ENCODE data around the gene EIF4E1B. TPM values are rescaled to one million over a fixed set of nuclear protein-coding genes. Genes with fewer than 3 reads are reported as not detected.
"Not testable (repeated sequence)": the region's sequence is repeated elsewhere in the genome, so short reads cannot be mapped to it uniquely, and the experiment has no call there.

Gene EIF4E1B, protein sequence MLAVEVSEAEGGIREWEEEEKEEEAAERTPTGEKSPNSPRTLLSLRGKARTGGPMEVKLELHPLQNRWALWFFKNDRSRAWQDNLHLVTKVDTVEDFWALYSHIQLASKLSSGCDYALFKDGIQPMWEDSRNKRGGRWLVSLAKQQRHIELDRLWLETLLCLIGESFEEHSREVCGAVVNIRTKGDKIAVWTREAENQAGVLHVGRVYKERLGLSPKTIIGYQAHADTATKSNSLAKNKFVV
- total RNA-seq: not detected in 2 replicates

- DNase-seq (ENCODE audit: low read depth, low spot score): no peak
Observed at GRCh38 chr5:176629853-176630680, at the start of gene EIF4E1B, which contains the start of gene SNCB. EIF4E1B (plus strand) TSS chr5:176630675; CDS start chr5:176642788, 12,113 bp downstream. SNCB (minus strand) TSS chr5:176630534; CDS start chr5:176629654, 880 bp downstream.

DNA sequence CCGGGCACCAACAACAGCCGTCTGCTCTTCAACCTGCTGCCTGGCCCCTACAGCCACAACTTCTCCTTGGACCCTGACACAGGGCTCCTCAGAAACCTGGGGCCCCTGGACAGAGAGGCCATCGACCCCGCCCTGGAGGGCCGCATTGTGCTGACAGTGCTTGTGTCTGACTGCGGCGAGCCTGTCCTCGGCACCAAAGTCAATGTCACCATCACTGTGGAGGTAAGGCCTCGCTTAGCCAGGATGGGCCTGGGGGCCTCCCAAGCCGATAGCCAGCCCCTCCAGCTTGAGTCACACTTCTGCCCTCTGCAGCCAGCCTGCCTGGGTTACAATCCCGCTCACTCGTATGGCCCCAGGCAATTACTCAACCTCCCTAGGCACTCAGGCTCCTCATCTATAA is 49.1 kb upstream of the EIF4E1B start:
- DNase-seq (ENCODE audit: low read depth, low spot score): no peak

DNA sequence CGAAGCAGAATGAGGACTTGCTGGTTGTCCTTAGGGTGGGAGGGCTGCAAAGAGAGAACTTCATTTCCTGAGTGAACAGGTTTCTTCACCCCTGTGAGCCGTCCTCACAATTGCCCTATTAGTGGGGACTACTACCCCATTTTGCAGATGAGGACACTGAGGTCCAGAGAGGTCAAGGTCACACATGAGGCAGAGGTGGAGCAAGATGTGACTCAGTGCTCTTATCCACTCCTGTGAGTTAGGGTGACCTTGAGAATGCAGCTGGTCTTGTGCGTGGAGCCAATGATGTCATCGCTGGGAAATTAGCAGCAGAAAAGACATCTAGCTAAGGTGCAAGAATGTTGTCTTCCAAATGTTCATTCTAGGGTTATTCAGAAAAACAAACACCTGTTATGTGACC is 47.4 kb upstream of the EIF4E1B start:
- DNase-seq (ENCODE audit: low read depth, low spot score): no peak

DNA sequence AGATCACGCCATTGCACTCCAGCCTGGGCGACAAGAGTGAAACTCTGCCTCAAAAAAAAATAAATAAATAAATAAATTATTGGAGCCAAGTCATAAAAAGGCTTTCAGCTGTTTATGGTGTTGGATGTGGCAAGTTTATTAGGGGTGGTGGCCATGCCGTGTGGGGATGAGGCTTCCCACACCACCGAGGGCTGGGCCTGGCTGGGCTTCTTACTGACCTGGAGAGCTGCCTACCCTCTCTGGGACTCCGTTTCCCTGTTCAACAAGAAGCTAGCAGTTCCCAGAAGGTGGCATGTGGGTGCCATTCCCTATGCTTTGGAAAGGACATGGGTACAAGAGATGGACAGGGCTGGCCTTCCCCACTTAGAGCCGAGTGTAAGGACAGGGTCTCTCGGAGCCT is 43.1 kb upstream of the EIF4E1B start:
- no peak for DNase-seq (ENCODE audit: low read depth, low spot score)

DNA sequence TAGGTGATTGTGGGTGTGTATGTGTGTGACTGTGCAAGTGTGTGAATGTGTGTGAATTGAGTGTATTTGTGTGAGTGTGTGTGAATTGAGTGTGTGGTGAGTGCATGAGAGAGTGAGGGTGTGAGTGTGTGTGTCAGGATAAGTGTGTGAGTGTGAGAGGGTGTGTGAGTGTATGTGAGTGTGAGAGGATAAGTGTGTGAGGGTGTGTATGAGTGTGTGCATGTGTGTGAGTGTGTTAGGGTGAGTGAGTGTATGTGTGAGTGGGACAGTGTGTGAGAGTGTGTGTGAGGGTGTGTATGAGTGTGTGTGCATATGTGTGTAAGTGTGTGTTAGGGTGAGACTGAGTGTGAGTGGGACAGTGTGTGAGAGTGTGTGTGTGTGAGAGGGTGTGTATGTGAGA is 42.2 kb upstream of the EIF4E1B start:
- DNase-seq (ENCODE audit: low read depth, low spot score): no peak

GRCh38 chr5:176589039-176589769 is 41.3 kb upstream of the EIF4E1B start:
- no peak for DNase-seq (ENCODE audit: low read depth, low spot score)

DNA sequence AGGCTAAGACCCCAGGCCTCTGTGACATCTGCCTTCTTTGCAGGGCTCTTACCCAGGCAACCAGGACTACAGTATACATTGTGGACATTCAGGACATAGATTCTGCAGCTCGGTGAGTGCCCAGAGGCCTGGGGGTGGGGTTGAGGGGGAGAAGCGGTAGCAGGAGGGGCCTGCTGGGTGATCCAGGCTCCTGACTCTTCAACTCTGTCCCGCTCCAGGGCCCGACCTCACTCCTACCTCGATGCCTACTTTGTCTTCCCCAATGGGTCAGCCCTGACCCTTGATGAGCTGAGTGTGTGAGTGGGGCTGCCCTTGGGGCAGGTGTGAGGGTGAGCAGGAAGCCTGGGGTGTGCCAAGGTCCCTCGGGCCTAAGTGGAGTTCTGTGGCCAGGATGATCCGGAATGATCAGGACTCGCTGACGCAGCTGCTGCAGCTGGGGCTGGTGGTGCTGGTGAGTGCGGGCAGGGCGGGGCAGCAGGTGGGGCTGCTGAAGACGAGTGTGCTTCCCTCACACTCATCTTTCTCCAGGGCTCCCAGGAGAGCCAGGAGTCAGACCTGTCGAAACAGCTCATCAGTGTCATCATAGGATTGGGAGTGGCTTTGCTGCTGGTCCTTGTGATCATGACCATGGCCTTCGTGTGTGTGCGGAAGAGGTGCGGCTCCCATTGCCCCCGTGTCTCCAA is 40.3 kb upstream of the EIF4E1B start:
- DNase-seq (ENCODE audit: low read depth, low spot score): no peak

DNA sequence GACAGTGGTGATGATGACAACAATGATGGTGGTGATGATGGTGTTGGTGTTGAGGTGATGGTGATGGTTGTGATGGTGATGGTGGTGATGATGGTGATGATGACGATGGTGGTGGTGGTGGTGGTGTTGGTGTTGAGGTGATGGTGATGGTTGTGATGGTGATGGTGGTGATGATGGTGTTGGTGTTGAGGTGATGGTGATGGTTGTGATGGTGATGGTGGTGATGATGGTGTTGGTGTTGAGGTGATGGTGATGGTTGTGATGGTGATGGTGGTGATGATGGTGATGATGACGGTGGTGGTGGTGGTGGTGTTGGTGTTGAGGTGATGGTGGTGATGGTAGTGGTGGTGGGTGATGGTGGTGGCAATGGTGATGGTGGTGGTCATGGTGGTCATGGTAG is 38.8 kb upstream of the EIF4E1B start:
- DNase-seq (ENCODE audit: low read depth, low spot score): not testable (repeated sequence)

DNA sequence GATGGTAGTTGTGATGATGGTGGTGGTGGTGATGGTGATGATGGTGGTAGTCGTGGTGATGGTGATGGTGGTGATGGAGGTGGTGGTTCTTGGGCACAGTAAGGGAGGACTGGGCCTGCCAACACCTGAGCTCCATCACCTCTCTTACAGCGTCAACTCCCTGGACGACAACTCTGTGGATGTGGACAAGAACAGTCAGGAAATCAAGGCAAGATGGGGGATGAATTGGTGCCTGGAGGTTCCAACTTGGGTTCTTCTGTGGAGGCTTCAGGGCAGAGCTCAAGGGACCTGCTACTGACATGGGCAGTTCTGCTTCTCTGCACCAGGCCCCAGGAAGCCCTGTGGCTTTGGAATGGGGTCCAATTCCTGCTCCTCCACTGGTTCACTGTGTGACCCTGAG is 37.9 kb upstream of the EIF4E1B start:
- DNase-seq (ENCODE audit: low read depth, low spot score): no peak

DNA sequence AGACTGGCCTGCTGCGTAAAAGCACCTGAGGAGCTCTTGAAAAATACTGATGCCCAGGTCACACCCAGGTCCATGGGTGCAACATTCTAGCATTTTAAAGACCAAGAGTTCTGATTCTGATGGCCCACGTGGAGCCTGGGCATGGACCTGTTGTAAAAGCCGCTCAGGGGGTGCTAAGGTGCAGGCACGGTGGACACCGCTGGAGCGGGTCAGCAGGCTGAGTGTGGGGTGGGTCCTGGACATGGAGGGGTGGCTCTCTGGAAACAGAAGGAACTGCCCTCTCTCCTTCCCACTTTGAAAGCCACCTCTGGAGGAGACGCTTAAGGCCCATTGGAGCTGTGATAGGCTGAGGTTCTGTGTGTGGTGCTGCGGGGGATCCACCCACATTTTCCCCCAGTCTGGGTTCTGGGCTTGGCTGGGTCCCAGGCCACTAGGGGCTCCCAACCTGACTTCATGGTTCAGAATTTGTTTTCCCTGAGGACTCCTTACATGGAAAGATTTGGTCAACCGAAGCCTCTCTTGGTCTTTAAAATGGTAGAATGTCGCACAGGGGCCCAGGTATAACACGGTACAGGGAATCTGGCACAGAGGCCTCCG is 37.1 kb upstream of the EIF4E1B start:
- no peak for DNase-seq (ENCODE audit: low read depth, low spot score)

GRCh38 chr5:176594554-176594953 is 35.9 kb upstream of the EIF4E1B start:
- no peak for DNase-seq (ENCODE audit: low read depth, low spot score)

GRCh38 chr5:176595386-176595943 is 35.0 kb upstream of the EIF4E1B start:
- no peak for DNase-seq (ENCODE audit: low read depth, low spot score)

DNA sequence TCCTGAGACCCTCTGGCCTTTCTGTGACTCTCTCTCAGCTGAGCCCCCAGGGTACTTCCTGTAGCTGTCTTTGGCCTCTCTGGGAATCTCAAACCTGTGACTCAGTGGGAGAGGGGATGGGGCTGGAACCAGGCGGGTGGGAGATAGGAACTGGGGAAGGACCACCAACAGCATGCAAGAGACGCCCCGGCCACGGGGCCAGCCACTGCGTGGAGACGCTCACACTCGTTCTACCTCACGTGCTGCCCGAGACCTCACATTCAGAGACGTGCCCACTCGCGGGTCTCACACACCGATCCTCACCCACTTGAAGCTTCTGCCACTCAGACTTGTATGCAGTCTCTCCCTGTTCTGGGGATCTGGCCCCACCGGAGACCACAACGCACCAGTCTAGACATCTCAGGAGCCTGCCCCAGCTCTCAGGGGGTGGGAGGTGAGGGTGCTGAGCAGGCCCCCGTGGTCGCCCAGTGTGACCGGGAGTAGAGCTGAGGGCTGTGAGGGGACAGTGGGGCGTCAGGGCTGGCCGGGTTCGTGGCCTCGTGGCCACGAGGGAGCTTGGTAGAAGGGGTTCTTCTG is 34.3 kb upstream of the EIF4E1B start:
- no peak for DNase-seq (ENCODE audit: low read depth, low spot score)

DNA sequence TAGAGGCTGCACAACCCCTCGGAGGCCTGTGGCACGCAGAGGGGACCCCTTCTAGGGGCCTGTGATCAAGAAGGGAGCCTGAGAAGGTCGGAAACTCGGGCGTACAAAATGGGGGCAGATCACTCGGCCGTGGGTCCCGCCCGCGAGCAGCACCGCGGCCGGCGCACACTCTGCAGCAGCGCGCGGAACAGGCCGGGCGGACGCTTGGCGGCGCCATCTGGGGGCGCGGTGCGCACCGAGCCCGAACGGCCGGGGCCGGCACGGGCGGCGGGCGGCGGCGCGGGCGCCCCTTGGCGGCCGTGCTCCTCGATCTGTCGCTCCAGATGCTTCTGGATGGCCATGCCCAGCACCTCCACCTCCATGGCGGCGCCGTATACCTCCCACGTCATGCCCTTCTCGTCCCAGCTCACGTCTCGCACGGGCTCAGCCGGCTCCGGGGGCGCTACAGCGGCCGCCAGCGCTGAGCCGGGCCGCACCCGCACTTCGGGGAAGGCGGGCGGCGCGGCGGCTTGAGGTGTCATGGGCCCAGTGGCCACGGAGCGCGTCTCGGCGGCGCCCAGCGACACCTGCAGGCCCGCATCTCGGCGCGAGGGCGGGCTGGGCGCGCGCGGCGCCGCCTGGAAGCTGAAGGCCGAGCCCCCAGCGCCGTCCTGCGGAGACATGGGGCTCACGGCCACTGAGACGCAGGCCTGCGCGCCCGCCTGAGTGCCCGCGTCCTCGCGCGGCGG is 33.6 kb upstream of the EIF4E1B start:
- no peak for DNase-seq (ENCODE audit: low read depth, low spot score)

DNA sequence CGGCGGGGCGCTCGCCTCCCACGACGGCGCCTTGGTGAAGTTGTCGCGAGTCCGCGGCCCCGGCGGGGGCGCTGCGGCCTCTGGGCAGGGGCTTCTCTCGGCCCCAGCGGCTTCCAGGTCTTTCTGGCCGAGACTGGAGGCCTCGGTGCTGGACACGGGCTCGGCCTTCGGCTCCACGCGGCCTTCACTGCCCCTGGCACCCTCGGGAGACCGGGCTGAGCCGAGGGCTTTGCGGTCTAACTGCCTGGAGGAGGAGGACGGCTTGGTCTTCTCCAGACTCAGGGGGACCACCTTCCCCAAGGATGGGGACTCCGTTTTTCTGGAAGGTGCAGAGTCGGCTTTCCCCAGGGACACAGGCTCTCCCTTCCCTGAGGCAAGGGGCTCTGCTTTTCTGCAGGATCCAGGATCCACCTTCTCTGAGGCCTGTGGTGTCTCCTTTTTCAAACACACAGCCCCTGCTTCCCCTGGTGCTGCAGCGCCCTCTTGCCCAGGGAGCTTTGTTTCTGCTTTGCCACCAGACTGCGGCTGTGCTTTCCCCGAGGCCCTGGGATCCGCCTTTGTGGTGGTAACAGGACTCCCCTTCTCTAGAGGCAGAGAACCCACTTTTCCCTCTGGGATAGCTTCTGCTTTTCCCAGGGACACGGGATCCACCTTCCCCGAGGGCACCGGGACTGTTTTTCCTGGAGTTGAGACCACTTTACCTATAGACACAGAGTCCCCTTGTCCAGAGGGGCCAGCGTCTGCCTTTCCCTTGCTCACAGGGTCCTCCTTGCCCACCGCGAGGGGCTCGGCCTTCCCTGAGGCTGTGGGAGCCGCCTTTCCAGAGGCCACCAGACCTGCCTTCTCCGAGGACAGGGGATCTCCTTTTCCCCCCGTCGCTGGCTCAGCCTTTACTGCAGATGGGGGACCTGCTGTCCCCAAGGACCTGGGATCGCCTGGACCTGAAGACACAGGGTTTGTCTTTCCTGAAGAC is 32.8 kb upstream of the EIF4E1B start:
- DNase-seq (ENCODE audit: low read depth, low spot score): no peak

DNA sequence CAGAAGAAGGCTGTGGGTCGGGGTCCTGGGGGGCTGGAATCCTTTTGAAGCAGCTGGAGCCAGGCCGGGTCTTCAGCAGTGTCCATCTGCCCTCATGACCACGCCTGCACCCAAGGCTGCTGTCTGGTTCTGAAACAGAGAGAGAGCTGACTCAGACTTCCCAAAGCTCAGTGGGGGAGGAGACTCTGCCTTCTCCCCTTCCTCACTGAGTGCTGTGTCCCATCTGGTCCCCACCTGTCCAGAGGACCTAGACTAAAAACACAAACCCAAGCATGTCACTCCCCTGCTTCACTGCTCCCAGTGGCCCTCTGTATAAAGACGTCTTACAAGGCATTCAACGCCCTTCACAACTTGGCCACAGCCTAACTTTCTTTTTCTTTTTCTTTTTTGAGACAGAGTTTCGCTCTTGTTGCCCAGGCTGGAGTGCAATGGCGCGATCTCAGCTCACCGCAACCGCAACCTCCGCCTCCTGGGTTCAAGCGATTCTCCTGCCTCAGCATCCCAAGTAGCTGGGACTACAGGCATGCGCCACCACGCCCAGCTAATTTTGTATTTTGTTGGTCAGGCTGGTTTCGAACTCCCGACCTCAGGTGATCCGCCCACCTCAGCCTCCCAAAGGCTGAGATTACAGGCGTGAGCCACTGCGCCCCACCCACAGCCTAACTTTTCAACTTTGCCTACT is 30.6 kb upstream of the EIF4E1B start:
- DNase-seq (ENCODE audit: low read depth, low spot score): not testable (repeated sequence)

DNA sequence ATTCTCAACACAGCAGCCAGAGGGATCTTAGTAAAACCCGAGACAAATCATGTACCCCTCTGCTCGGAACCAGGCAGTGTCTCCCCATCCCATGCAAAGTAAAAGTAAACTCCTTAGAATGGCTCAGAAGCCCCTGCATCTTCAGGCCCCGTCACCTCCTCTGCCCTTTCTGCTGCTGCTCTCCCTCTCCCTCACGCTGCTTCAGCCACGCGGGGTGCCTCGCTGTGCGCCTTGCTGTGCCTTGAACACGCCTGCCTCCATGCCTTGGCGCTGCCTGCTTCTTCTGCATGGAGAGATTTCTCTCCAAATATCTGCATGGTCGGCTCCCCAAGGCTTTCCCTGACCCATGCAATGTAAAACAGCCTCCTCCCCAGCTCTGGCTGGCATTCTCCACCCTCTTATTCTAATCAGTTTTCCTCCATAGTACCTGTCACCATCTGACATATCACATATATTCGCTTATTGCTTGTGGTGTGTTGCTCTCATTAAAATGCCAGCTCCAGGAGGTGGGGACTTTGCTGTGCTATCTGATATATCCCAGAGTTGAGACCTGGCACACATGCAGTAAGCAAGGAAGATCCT is 28.5 kb upstream of the EIF4E1B start:
- no peak for DNase-seq (ENCODE audit: low read depth, low spot score)

GRCh38 chr5:176603091-176603490 is 27.4 kb upstream of the EIF4E1B start:
- no peak for DNase-seq (ENCODE audit: low read depth, low spot score)

Data from pulmonary artery endothelial cell (primary cell).